ENCODE data around the gene CMTM2. TPM values are rescaled to one million over a fixed set of nuclear protein-coding genes. Genes with fewer than 3 reads are reported as not detected.

CMTM2 gene
- polyA plus RNA-seq, 2 donors: 0.06 TPM; not detected in 1

GRCh38 chr16:66580605-66581209, 1.4 kb downstream of the CMTM2 start:
- Histone ChIP-seq H3K27me3 (ENCODE audit: control insufficient read depth in 1 of 2, insufficient read depth in 2 of 2, low read length in 2 of 2) (no peaks in the 10 kb centered on the region), H3K9me3 (ENCODE audit: control insufficient read depth in 2 of 2, insufficient read depth in 1 of 2, low read depth in 1 of 2, low read length in 1 of 2) (no peaks in the 10 kb centered on the region), H3K4me3 (ENCODE audit: low read depth in 1 of 2, low read length in 2 of 2) (no peak overlapping the region), H3K36me3 (ENCODE audit: control insufficient read depth in 2 of 2, insufficient read depth in 2 of 2, low read length in 1 of 2) (no peaks in the 10 kb centered on the region), H3K27ac (ENCODE audit: low read depth in 2 of 2, low read length in 1 of 2) (no peak overlapping the region), H3K4me1 (ENCODE audit: control insufficient read depth in 2 of 2, insufficient read depth in 2 of 2, low read length in 1 of 2) (peaks cover 4 to 10% of the 10 kb centered on the region in 2 donors)
- WGBS, 2 donors: 64 to 70% methylated on average over 4 of the region's 4 CpGs

DNA sequence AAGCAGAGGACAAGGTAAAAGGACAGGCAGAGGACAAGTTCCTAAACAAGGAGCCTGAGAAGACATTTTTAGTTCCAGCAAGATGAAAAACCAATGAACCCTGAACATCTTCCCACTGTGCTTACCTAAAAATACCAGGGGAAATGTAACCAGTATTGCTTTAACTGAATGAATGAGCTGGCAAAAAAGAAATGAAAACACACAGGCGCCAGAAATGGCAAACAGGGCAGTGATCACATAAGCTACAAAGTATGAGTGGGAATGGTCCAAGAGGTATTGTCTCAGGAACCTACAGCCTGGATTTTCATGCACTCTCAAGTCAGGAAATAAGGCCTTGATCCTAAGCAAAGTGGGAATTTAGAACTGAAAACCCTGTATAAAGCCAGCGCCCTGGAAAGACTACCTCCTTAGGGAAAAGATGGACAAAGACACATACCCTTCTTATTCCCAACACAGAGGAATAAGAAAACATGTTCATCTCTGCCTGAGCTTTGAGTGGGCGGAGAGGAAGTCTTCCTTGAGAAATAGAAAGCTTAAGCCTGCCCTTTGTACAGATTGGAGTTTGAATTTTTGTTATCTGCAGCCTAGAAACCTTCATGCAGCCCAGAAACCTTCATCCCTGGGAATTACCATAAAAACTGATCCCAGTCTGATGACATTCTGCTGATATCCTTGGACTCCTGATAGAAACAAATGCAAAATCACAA, 2.1 kb downstream of the CMTM2 start:
- Histone ChIP-seq H3K4me3 (ENCODE audit: low read depth in 1 of 2, low read length in 2 of 2) (no peak overlapping the region), H3K27ac (ENCODE audit: low read depth in 2 of 2, low read length in 1 of 2) (no peak overlapping the region), H3K9me3 (ENCODE audit: control insufficient read depth in 2 of 2, insufficient read depth in 1 of 2, low read depth in 1 of 2, low read length in 1 of 2) (no peaks in the 10 kb centered on the region), H3K27me3 (ENCODE audit: control insufficient read depth in 1 of 2, insufficient read depth in 2 of 2, low read length in 2 of 2) (no peaks in the 10 kb centered on the region), H3K36me3 (ENCODE audit: control insufficient read depth in 2 of 2, insufficient read depth in 2 of 2, low read length in 1 of 2) (no peaks in the 10 kb centered on the region), H3K4me1 (ENCODE audit: control insufficient read depth in 2 of 2, insufficient read depth in 2 of 2, low read length in 1 of 2) (peaks cover 4 to 8% of the 10 kb centered on the region in 2 donors)
- WGBS, 2 donors: 70 to 73% methylated on average over 3 of the region's 3 CpGs

DNA sequence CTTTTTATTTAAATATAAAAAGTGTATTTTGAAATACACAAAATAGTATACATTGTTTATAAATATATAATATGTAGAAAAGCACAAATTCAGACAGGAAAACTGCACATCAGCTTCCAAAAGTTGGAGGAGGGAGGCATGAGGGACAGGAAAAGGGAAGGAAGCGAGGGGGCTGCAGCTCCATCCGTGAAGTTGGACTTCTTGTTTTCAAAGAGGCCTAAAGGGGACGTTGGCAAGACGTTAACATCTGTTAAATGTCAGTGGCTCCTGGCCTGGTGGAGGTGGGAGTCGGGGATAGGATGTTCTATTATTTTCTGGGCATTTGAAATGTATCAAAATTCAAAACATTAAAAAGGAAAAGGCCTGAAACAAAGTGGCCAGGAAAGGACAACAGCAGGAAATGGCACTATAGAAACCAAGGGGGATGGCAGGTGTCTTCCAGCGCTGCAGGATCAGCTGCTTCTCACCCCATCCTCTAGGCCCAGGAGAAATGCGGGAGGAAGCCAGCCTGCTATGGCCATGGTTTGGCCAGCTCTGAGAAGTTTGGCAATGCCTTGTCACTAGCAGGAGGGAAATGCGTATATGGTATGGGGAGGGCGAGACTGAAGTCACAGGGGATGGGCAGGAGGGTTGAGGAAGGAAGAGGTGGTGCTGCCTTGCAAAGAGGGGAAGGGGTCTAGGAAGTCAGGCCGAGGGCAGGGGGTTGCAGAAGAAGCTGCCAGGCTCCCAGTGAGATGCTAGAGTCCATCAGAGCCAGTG, 6.4 kb downstream of the CMTM2 start:
- H3K27ac ChIP-seq (ENCODE audit: low read depth in 2 of 2, low read length in 1 of 2): no peak overlapping the region
- no peaks in the 10 kb centered on the region for H3K4me1 ChIP-seq (ENCODE audit: control insufficient read depth in 2 of 2, insufficient read depth in 2 of 2, low read length in 1 of 2)
- H3K36me3 ChIP-seq (ENCODE audit: control insufficient read depth in 2 of 2, insufficient read depth in 2 of 2, low read length in 1 of 2): no peaks in the 10 kb centered on the region
- no peaks in the 10 kb centered on the region for H3K27me3 ChIP-seq (ENCODE audit: control insufficient read depth in 1 of 2, insufficient read depth in 2 of 2, low read length in 2 of 2)
- 73 to 79% methylated on average over 10 of the region's 10 CpGs for WGBS, 2 donors
- H3K4me3 ChIP-seq (ENCODE audit: low read depth in 1 of 2, low read length in 2 of 2): no peak overlapping the region
- no peaks in the 10 kb centered on the region for H3K9me3 ChIP-seq (ENCODE audit: control insufficient read depth in 2 of 2, insufficient read depth in 1 of 2, low read depth in 1 of 2, low read length in 1 of 2)

GRCh38 chr16:66587881-66588600, 8.8 kb downstream of the CMTM2 start:
- H3K36me3 ChIP-seq (ENCODE audit: control insufficient read depth in 2 of 2, insufficient read depth in 2 of 2, low read length in 1 of 2): no peaks in the 10 kb centered on the region
- no peaks in the 10 kb centered on the region for H3K27me3 ChIP-seq (ENCODE audit: control insufficient read depth in 1 of 2, insufficient read depth in 2 of 2, low read length in 2 of 2)
- WGBS, 2 donors: 73 to 79% methylated on average over 7 of the region's 7 CpGs
- no peaks in the 10 kb centered on the region for H3K9me3 ChIP-seq (ENCODE audit: control insufficient read depth in 2 of 2, insufficient read depth in 1 of 2, low read depth in 1 of 2, low read length in 1 of 2)
- no peak overlapping the region for H3K4me3 ChIP-seq (ENCODE audit: low read depth in 1 of 2, low read length in 2 of 2)
- no peak overlapping the region for H3K27ac ChIP-seq (ENCODE audit: low read depth in 2 of 2, low read length in 1 of 2)
- no peaks in the 10 kb centered on the region for H3K4me1 ChIP-seq (ENCODE audit: control insufficient read depth in 2 of 2, insufficient read depth in 2 of 2, low read length in 1 of 2)

DNA sequence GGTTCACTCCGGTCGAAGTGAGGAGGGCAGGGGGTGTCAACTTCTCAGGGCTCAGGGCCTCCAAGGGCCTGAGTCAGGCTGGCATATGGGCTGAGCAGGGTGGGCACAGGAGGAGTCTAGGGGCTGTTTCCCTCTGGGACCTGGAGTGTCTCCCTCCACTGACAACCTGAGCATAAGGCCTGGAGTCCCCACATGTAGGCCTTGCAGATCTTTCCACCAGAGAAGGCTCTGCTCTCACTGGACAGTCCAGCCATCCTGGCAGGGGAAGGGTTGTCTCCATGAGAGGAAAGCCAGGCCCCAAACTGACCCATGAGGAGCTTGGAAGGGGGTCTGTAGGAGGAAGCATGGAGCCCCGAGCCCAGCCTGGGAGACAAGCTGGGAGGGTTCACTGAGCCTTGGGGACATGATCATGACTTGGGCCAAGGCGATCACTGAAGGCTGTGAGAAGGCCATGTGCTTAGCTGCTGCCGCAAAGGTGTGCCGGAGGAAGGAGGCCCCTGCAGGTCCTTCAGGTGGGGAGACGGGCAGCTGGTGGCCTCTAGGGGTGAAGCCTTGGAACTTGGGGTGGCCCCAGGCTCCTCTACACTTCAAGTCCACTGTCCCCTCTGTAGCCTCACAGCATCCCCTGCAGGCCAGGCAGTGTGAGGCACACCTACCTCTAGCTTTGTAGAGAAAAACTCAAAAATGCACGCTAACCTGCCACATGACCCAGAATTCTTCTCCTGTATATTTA, 9.9 kb downstream of the CMTM2 start:
- WGBS, 2 donors: 87 to 94% methylated on average over 8 of the region's 8 CpGs
- H3K9me3 ChIP-seq (ENCODE audit: control insufficient read depth in 2 of 2, insufficient read depth in 1 of 2, low read depth in 1 of 2, low read length in 1 of 2): no peaks in the 10 kb centered on the region
- peak overlapping the region in 1 of 2 donors; percentile 36 for H3K27ac ChIP-seq (ENCODE audit: low read depth in 2 of 2, low read length in 1 of 2)
- no peak overlapping the region for H3K4me3 ChIP-seq (ENCODE audit: low read depth in 1 of 2, low read length in 2 of 2)
- no peaks in the 10 kb centered on the region for H3K36me3 ChIP-seq (ENCODE audit: control insufficient read depth in 2 of 2, insufficient read depth in 2 of 2, low read length in 1 of 2)
- H3K27me3 ChIP-seq (ENCODE audit: control insufficient read depth in 1 of 2, insufficient read depth in 2 of 2, low read length in 2 of 2): no peaks in the 10 kb centered on the region
- no peaks in the 10 kb centered on the region for H3K4me1 ChIP-seq (ENCODE audit: control insufficient read depth in 2 of 2, insufficient read depth in 2 of 2, low read length in 1 of 2)

DNA sequence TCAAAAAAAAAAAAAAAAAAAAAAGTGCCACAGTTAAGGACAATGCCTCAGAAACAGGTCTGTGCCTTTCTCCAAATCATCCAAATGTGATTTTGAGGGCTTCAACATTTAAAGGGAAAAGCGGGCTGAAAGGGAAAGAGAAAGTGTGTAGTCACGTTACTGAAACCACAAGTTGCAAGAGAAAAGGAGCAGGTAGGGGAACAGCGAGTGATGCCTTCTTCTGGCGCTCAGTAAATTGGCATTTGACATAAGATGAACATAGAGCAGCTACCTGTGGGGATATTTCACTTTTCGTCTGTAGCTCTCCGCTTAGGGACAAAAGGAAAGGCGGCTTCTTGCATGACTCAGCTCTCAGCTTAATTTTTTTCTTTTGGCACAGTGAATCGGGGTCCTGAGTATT, 11.1 kb downstream of the CMTM2 start:
- H3K36me3 ChIP-seq (ENCODE audit: control insufficient read depth in 2 of 2, insufficient read depth in 2 of 2, low read length in 1 of 2): no peaks in the 10 kb centered on the region
- no peak overlapping the region for H3K4me3 ChIP-seq (ENCODE audit: low read depth in 1 of 2, low read length in 2 of 2)
- H3K27ac ChIP-seq (ENCODE audit: low read depth in 2 of 2, low read length in 1 of 2): no peak overlapping the region
- H3K4me1 ChIP-seq (ENCODE audit: control insufficient read depth in 2 of 2, insufficient read depth in 2 of 2, low read length in 1 of 2): no peaks in the 10 kb centered on the region
- WGBS, 2 donors: 52 to 72% methylated on average over 8 of the region's 8 CpGs
- no peaks in the 10 kb centered on the region for H3K9me3 ChIP-seq (ENCODE audit: control insufficient read depth in 2 of 2, insufficient read depth in 1 of 2, low read depth in 1 of 2, low read length in 1 of 2)
- H3K27me3 ChIP-seq (ENCODE audit: control insufficient read depth in 1 of 2, insufficient read depth in 2 of 2, low read length in 2 of 2): no peaks in the 10 kb centered on the region

GRCh38 chr16:66591018-66591417, 11.8 kb downstream of the CMTM2 start:
- no peaks in the 10 kb centered on the region for H3K27me3 ChIP-seq (ENCODE audit: control insufficient read depth in 1 of 2, insufficient read depth in 2 of 2, low read length in 2 of 2)
- no peak overlapping the region for H3K27ac ChIP-seq (ENCODE audit: low read depth in 2 of 2, low read length in 1 of 2)
- H3K4me3 ChIP-seq (ENCODE audit: low read depth in 1 of 2, low read length in 2 of 2): no peak overlapping the region
- H3K4me1 ChIP-seq (ENCODE audit: control insufficient read depth in 2 of 2, insufficient read depth in 2 of 2, low read length in 1 of 2): no peaks in the 10 kb centered on the region
- H3K9me3 ChIP-seq (ENCODE audit: control insufficient read depth in 2 of 2, insufficient read depth in 1 of 2, low read depth in 1 of 2, low read length in 1 of 2): no peaks in the 10 kb centered on the region
- no peaks in the 10 kb centered on the region for H3K36me3 ChIP-seq (ENCODE audit: control insufficient read depth in 2 of 2, insufficient read depth in 2 of 2, low read length in 1 of 2)
- WGBS, 2 donors: 94 to 95% methylated on average over 4 of the region's 4 CpGs

GRCh38 chr16:66592241-66592640, 13.0 kb downstream of the CMTM2 start:
- no peaks in the 10 kb centered on the region for H3K27me3 ChIP-seq (ENCODE audit: control insufficient read depth in 1 of 2, insufficient read depth in 2 of 2, low read length in 2 of 2)
- H3K27ac ChIP-seq (ENCODE audit: low read depth in 2 of 2, low read length in 1 of 2): no peak overlapping the region
- no peaks in the 10 kb centered on the region for H3K9me3 ChIP-seq (ENCODE audit: control insufficient read depth in 2 of 2, insufficient read depth in 1 of 2, low read depth in 1 of 2, low read length in 1 of 2)
- no peaks in the 10 kb centered on the region for H3K4me1 ChIP-seq (ENCODE audit: control insufficient read depth in 2 of 2, insufficient read depth in 2 of 2, low read length in 1 of 2)
- H3K4me3 ChIP-seq (ENCODE audit: low read depth in 1 of 2, low read length in 2 of 2): no peak overlapping the region
- H3K36me3 ChIP-seq (ENCODE audit: control insufficient read depth in 2 of 2, insufficient read depth in 2 of 2, low read length in 1 of 2): no peaks in the 10 kb centered on the region
- 91% methylated on average over 3 of the region's 3 CpGs for WGBS, 2 donors

- Histone ChIP-seq H3K4me1 (ENCODE audit: control insufficient read depth in 2 of 2, insufficient read depth in 2 of 2, low read length in 1 of 2) (no peaks in the 10 kb centered on the region), H3K36me3 (ENCODE audit: control insufficient read depth in 2 of 2, insufficient read depth in 2 of 2, low read length in 1 of 2) (no peaks in the 10 kb centered on the region), H3K27ac (ENCODE audit: low read depth in 2 of 2, low read length in 1 of 2) (no peak overlapping the region), H3K4me3 (ENCODE audit: low read depth in 1 of 2, low read length in 2 of 2) (no peak overlapping the region), H3K27me3 (ENCODE audit: control insufficient read depth in 1 of 2, insufficient read depth in 2 of 2, low read length in 2 of 2) (no peaks in the 10 kb centered on the region), H3K9me3 (ENCODE audit: control insufficient read depth in 2 of 2, insufficient read depth in 1 of 2, low read depth in 1 of 2, low read length in 1 of 2) (no peaks in the 10 kb centered on the region)
- WGBS, 2 donors: 98 to 99% methylated on average over 3 of the region's 3 CpGs
Measured at GRCh38 chr16:66592814-66593213, 13.6 kb downstream of the CMTM2 start.

All from esophagus (tissue), 2 donors.